Measurements from ENCODE around the gene ELAC2.

GRCh38 chr17:12965988-12966387 lies 51.8 kb downstream of the ELAC2 start:
- TF ChIP-seq POLR2AphosphoS5 (IDR thresholded peaks at IDR 0.05) (no peak), CTCF (IDR thresholded peaks at IDR 0.05) (no peak)
